Stimulated activated CD4-positive, alpha-beta T cell treated with anti-CD3 and anti-CD28 coated beads, Interleukin-1b, Interleukin-23, amount 100 ng/mL, for 4 hours (primary cell): ENCODE measurements around the gene CXXC5.

Source experiments
- DNase-seq, 2 donors: peaks; one replicate each; pipeline ENCODE4 v3.0.0-alpha.2; 2020; ENCODE audit warnings: low read depth in 2 of 2

CXXC5 gene

DNA sequence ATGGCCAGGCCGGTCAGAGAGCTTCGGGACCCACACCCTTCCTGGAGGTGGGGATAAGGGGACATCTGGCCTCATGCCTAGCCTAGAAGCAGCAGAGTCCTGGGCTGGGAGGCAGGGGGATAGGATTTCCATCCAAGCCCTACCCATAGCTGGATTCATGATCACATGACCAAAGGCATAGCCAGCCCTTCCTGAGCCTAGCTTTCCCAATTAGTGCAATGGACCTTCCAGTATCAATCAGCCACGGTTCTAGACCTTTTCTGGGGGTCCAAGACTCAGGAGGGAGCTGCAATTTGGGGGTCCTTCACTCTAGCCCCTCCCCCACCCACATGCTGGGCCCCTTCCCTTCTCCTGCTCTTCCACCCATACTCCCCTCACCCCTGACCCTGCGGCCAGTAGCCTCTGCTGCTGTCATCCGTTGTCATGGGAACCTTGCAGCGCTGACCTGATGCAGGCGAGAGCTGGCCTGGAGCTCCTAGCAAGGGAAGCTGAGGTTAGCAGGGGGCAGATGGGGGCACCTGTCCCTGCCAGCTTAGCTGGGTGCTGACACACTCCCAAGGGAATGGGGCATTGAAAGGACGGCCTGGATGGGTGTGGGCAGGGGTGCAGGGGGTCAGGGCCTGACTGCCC lies 44.6 kb downstream of the CXXC5 start:
- DNase-seq, result no peak

- no peak for DNase-seq
Measured at GRCh38 chr5:139693676-139694364, 45.7 kb downstream of the CXXC5 start.

- no peak for DNase-seq
Measured at GRCh38 chr5:139694556-139695177, 46.5 kb downstream of the CXXC5 start.

DNA sequence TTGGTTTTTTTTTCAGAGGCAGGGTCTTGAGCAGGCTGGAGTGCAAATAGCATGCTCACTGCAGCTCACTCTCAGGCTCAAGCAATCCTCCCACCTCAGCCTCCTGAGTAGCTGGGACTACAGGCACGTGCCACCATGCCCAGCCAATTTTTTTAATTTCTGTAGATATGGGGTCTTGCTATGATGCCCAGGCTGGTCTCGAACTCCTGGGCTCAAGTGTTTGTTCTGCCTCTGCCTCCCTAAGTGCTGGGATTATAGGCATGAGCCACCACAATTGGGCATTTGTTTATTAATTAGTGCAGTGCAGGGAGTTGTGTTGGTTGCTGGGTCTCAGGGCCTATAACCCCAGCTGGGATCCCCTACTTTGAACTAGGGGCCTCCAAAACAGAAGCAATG lies 47.0 kb downstream of the CXXC5 start:
- no peak for DNase-seq

- no peak for DNase-seq
Measured at GRCh38 chr5:139696167-139696893, 48.2 kb downstream of the CXXC5 start.

DNA sequence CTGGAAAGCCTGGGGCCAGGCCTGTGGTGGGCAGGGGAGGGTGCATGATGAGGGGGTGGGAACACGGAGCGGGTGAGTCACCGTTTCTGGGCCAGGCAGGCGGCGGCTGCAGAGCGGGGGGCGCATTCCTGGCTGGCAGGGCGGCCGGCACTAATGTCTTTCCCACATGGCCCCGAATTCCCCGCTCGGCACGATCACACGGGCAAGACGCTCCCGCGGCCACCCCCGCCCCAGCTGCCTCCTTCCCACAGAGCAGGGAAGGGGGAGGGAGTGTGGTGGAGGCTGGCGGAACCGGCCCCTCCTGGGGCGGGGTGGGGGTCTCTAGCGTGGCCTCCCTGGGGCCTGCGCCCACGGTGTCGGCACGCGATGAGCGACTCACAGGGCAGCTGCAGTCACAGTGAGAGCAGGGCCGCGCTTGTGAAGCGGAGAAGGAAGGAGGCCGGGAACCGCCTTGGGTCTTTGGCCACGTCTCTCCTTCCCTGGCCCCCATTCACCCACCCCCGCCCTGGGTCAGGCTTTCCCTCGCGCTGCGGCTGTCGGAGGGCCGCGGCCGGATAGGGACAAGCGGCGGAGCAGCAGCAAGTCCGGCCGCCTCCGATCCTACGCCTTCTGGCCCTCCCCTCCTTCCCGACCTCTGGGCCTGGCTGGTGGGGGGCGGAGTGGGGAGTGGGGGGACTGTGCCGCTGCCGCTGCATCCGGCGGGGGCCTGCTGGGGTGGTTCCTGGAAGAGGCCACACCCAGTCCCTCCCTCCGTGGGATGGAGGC lies 48.9 kb downstream of the CXXC5 start:
- peak in 1 of 2 donors; percentile 12 for DNase-seq

- DNase-seq, result no peak
Measured at GRCh38 chr5:139698490-139699146, 50.5 kb downstream of the CXXC5 start.

GRCh38 chr5:139699351-139699750 lies 51.2 kb downstream of the CXXC5 start:
- DNase-seq, result no peak

GRCh38 chr5:139700711-139701055 lies 52.5 kb downstream of the CXXC5 start:
- no peak for DNase-seq

- DNase-seq, result no peak
Measured at GRCh38 chr5:139701056-139701741, 53.0 kb downstream of the CXXC5 start.

DNA sequence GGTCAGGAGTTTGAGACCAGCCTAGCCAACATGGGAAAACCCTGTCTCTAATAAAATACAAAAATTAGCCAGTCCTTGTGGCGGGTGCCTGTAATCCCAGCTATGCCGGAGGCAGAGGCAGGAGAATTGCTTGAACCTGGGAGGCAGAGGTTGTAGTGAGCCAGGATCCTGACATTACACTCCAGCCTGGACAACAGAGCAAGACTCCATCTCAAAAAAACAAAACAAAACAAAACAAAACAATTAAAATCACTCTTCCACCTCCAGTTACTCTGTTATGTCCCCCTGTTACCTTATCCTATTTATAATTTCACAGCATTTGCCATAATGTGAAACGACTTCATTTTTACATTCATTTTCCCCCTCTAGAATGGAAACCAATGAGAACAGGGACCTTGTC lies 54.4 kb downstream of the CXXC5 start:
- no peak for DNase-seq

GRCh38 chr5:139704748-139705147 lies 56.6 kb downstream of the CXXC5 start:
- DNase-seq, result no peak

GRCh38 chr5:139705191-139705590 lies 57.0 kb downstream of the CXXC5 start:
- no peak for DNase-seq

DNA sequence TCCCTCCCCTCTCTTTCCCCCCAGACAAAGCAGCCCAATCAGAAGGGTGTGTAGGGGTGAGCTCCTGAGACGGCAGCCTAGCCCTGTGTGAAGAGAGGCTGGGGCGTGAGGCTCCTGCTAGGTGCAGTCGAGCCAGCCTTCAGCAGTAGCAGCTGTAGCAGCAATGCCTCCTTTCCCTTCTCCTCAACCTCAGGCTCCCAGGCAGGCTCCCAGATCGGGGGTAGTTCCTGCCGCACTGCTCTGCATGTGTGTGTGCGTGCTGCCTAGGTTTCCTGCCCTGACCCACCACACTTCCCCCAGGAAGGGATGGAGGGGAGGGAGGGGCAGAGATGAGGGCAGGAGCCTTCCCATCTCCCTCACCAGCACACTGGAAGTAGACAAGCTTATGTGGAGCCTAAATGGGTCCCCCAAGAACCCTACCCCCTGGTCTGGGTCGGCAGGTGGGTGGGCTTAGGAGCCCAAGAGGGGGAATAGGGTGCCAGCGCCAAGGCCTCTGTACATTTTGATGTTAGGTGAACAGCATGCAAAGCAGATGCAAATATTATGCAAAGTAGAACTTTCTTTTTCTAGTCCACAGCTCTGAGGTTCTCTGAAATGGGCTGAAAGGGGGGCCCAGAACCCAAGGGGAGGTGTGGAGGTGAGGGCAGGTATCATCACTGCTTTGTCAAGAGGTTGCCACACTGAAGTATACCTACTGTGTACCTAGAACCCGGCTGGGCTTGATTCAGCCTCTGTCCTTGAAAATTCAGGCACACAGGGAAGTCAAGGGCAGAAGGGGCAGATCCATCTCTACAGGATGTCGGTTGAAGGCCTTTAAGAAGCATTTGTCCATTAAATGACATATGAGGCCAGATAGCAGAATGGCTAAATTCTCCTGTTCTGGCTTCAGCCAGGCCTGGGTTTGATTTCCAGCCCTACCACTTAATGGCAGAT lies 57.8 kb downstream of the CXXC5 start:
- DNase-seq, result no peak

GRCh38 chr5:139707445-139708003 lies 59.4 kb downstream of the CXXC5 start:
- DNase-seq, result no peak

DNA sequence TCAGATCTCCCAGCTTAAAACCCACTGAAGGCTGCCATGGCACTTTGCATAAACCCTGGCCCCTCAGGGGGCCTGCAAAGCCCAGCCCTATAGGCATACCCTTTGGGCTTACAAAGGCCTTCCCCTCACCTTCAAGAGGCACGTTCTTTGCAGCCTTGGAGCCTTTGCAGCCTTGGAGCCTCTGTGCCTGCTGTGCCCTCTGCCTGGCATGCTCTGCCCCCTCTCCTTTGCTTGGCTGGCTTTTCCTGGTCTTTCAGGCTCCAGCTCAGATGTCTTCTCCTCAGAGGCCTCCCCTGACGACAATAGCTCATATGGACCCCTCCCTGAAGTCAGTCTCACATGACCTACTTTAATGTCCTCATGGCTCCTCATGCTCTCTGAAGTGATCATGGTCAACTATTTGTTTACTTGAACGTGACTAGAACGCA lies 60.3 kb downstream of the CXXC5 start:
- DNase-seq, result no peak

- DNase-seq, result no peak
Measured at GRCh38 chr5:139708877-139709581, 60.9 kb downstream of the CXXC5 start.

- DNase-seq, result no peak
Measured at GRCh38 chr5:139709582-139710318, 61.6 kb downstream of the CXXC5 start.
